ENCODE measurements around the gene USP35. TPM values are rescaled to one million over a fixed set of nuclear protein-coding genes. Genes with fewer than 3 reads are reported as not detected.

The USP35 gene
- total RNA-seq, 4 donors from 2014 or later: 7.4 to 17.2 (median 10.9) TPM

DNA sequence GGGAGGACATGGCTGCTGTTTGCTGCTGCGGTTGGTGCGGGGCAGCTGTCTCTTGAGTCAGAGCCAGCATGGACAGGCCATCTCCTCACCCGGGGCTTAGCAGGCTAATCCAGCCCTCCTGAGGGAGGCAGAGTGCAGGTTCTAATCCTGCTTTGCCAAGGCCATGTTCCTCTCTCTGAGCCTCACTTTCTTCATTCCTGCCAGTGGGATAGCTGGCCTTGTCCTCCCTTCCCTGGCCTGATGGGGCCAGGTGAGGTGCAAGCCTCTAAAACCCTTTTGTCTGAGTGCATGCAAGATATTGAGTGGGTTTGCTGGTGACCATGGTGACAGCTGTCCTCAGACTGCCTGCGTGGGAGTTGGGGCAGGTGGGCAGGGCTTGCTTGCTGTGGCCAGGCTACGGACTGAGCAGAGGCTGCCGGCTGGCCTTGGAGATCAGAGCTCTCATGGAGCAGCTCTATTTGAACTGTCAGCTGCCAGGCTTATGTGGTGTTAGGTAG is 3.6 kb downstream of the USP35 start:
- peaks cover 0 to 27% (median 20%) of the 10 kb centered on the region in 4 donors for H3K4me1 ChIP-seq
- DNase-seq: no peak
- in situ Hi-C loops (cut with MboI; ENCODE audit: low pct_ligation_motif_present in 1 of 4, low pct_unique_long_range_greater_than_20kb in 1 of 4, low sequenced_read_pairs in 3 of 4): no loop called here
- WGBS, 2 donors (ENCODE audit: low coverage in 1 of 2): 70 to 83% methylated on average over 2 to 6 of the region's 6 CpGs
- intact Hi-C loops (cut with DNase I; ENCODE audit: low total_unique reads): no loop called here
- TF ChIP-seq POLR2AphosphoS5 (IDR thresholded peaks at IDR 0.05): no peak
- no peak for TF ChIP-seq EP300 (IDR thresholded peaks at IDR 0.05; ENCODE audit: low read depth)
- TF ChIP-seq, protein P1, sequence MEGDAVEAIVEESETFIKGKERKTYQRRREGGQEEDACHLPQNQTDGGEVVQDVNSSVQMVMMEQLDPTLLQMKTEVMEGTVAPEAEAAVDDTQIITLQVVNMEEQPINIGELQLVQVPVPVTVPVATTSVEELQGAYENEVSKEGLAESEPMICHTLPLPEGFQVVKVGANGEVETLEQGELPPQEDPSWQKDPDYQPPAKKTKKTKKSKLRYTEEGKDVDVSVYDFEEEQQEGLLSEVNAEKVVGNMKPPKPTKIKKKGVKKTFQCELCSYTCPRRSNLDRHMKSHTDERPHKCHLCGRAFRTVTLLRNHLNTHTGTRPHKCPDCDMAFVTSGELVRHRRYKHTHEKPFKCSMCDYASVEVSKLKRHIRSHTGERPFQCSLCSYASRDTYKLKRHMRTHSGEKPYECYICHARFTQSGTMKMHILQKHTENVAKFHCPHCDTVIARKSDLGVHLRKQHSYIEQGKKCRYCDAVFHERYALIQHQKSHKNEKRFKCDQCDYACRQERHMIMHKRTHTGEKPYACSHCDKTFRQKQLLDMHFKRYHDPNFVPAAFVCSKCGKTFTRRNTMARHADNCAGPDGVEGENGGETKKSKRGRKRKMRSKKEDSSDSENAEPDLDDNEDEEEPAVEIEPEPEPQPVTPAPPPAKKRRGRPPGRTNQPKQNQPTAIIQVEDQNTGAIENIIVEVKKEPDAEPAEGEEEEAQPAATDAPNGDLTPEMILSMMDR (IDR thresholded peaks at IDR 0.05): no peak
- no peaks in the 10 kb centered on the region for H3K27me3 ChIP-seq
- H3K27ac ChIP-seq: no peak overlapping the region
- no peaks in the 10 kb centered on the region for H3K36me3 ChIP-seq
- H3K9me3 ChIP-seq: no peaks in the 10 kb centered on the region
- no peak overlapping the region for H3K4me3 ChIP-seq

DNA sequence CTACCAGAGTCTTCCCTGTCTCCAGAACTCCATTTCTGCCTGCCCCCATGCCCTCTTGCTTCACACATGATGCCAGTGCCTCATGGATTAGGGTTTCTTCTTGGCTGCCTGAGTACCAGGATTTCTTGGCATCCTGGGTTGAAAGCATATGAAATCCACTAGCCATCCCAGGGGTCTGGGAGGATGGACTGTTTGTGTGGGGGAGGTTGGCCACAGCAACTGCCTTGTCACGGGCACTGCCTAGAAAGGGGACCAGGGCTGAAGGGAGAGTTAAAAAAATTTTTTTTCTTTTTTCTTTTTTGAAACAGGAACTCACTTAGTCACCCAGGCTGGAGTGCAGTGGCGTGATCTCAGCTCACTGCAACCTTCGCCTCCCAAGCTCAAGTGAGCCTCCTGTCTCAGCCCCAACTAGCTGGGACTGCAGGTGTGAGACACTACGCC is 4.2 kb downstream of the USP35 start:
- in situ Hi-C loops (cut with MboI; ENCODE audit: low pct_ligation_motif_present in 1 of 4, low pct_unique_long_range_greater_than_20kb in 1 of 4, low sequenced_read_pairs in 3 of 4): no loop called here
- intact Hi-C loops (cut with DNase I; ENCODE audit: low total_unique reads): no loop called here
- no peaks in the 10 kb centered on the region for H3K9me3 ChIP-seq
- H3K36me3 ChIP-seq: no peaks in the 10 kb centered on the region
- no peaks in the 10 kb centered on the region for H3K27me3 ChIP-seq
- no peak for DNase-seq
- no peak for TF ChIP-seq EP300 (IDR thresholded peaks at IDR 0.05; ENCODE audit: low read depth)
- TF ChIP-seq POLR2AphosphoS5 (IDR thresholded peaks at IDR 0.05): no peak
- 75 to 84% methylated on average over 3 to 4 of the region's 4 CpGs for WGBS, 2 donors (ENCODE audit: low coverage in 1 of 2)
- no peak overlapping the region for H3K27ac ChIP-seq
- H3K4me1 ChIP-seq: peaks cover 0 to 21% (median 18%) of the 10 kb centered on the region in 4 donors
- H3K4me3 ChIP-seq: no peak overlapping the region

GRCh38 chr11:78193806-78194205 is 5.1 kb downstream of the USP35 start:
- H3K27ac ChIP-seq: no peak overlapping the region
- intact Hi-C loops (cut with DNase I; ENCODE audit: low total_unique reads): no loop called here
- DNase-seq: no peak
- no peaks in the 10 kb centered on the region for H3K36me3 ChIP-seq
- in situ Hi-C loops (cut with MboI; ENCODE audit: low pct_ligation_motif_present in 1 of 4, low pct_unique_long_range_greater_than_20kb in 1 of 4, low sequenced_read_pairs in 3 of 4): no loop called here
- no peaks in the 10 kb centered on the region for H3K27me3 ChIP-seq
- no peaks in the 10 kb centered on the region for H3K9me3 ChIP-seq
- TF ChIP-seq POLR2A (IDR thresholded peaks at IDR 0.05) (no peak), EP300 (IDR thresholded peaks at IDR 0.05; ENCODE audit: low read depth) (no peak), POLR2AphosphoS5 (IDR thresholded peaks at IDR 0.05) (no peak)
- TF ChIP-seq, protein P1 (IDR thresholded peaks at IDR 0.05): no peak
- 93 to 100% methylated on average over 3 to 8 of the region's 8 CpGs for WGBS, 2 donors (ENCODE audit: low coverage in 1 of 2)
- no peak overlapping the region for H3K4me3 ChIP-seq
- H3K4me1 ChIP-seq: peaks cover 0 to 21% (median 18%) of the 10 kb centered on the region in 4 donors

- 93 to 96% methylated on average over 3 of the region's 3 CpGs for WGBS, 2 donors (ENCODE audit: low coverage in 1 of 2)
- H3K9me3 ChIP-seq: no peaks in the 10 kb centered on the region
- H3K4me3 ChIP-seq: no peak overlapping the region
- TF ChIP-seq POLR2A (IDR thresholded peaks at IDR 0.05): no peak
- TF ChIP-seq EP300 (IDR thresholded peaks at IDR 0.05; ENCODE audit: low read depth): no peak
- TF ChIP-seq, protein P1 (IDR thresholded peaks at IDR 0.05): no peak
- TF ChIP-seq POLR2AphosphoS5 (IDR thresholded peaks at IDR 0.05): no peak
- in situ Hi-C loops (cut with MboI; ENCODE audit: low pct_ligation_motif_present in 1 of 4, low pct_unique_long_range_greater_than_20kb in 1 of 4, low sequenced_read_pairs in 3 of 4) (no loop called here), intact Hi-C loops (cut with DNase I; ENCODE audit: low total_unique reads) (no loop called here)
- no peak for DNase-seq
- no peaks in the 10 kb centered on the region for H3K27me3 ChIP-seq
- peaks cover 0 to 15% (median 12%) of the 10 kb centered on the region in 4 donors for H3K4me1 ChIP-seq
- no peaks in the 10 kb centered on the region for H3K36me3 ChIP-seq
- no peak overlapping the region for H3K27ac ChIP-seq
These were observed 5.8 kb downstream of the USP35 start for GRCh38 chr11:78194490-78194889.
